Fibroblast of the aortic adventitia (primary cell): ENCODE data around the gene KAT2B. TPM values are rescaled to one million over a fixed set of nuclear protein-coding genes. Genes with fewer than 3 reads are reported as not detected.

Experiments
- DNase-seq: peaks from one replicate; pipeline ENCODE4 v3.0.0-alpha.2; 2010; ENCODE audit warnings: low read depth
- H3K4me3 ChIP-seq: 2 replicates; pipeline ENCODE4 v1.5.1; 2011; ENCODE audit warnings: low read depth, mild to moderate bottlenecking, control low read depth, low read length, moderate library complexity
- CTCF ChIP-seq: IDR thresholded peaks from 2 replicates; pipeline ENCODE4 v1.5.1; 2011; ENCODE audit warnings: mild to moderate bottlenecking, low read length, control low read depth, inconsistent platforms; ENCODE audit not compliant: insufficient read depth
- total RNA-seq: library from RNA; depleted of rRNA; stranded (reverse); fragments of >200 nt; gene quantifications from 2 replicates; pipeline ENCODE4 v1.2.3, GENCODE V29; 2012; ENCODE audit warnings: low replicate concordance

The KAT2B gene
- total RNA-seq, 1 donor, result 14.3 TPM

GRCh38 chr3:20056725-20057611 is 16.7 kb downstream of the KAT2B start:
- no peak overlapping the region for H3K4me3 ChIP-seq
- TF ChIP-seq CTCF, result no peak
- peak; percentile 79 for DNase-seq

- H3K4me3 ChIP-seq, result no peak overlapping the region
- TF ChIP-seq CTCF, result no peak
- DNase-seq, result no peak
These were observed 17.4 kb downstream of the KAT2B start for GRCh38 chr3:20057612-20058180.

GRCh38 chr3:20059929-20060328 is 19.7 kb downstream of the KAT2B start:
- H3K4me3 ChIP-seq, result no peak overlapping the region
- DNase-seq, result no peak
- TF ChIP-seq CTCF, result no peak

GRCh38 chr3:20060974-20061685 is 20.9 kb downstream of the KAT2B start:
- no peak for TF ChIP-seq CTCF
- H3K4me3 ChIP-seq, result peak overlapping the region; percentile 27
- DNase-seq, result peak; percentile 78

- DNase-seq, result no peak
- no peak overlapping the region for H3K4me3 ChIP-seq
- TF ChIP-seq CTCF, result no peak
These were observed 22.8 kb downstream of the KAT2B start for GRCh38 chr3:20062996-20063395.

GRCh38 chr3:20064387-20064786 is 24.1 kb downstream of the KAT2B start:
- TF ChIP-seq CTCF, result no peak
- no peak overlapping the region for H3K4me3 ChIP-seq
- no peak for DNase-seq
